GM19467 (cell line): ENCODE measurements around the gene GPC5.
"Not testable (repeated sequence)": the region's sequence is repeated elsewhere in the genome, so short reads cannot be mapped to it uniquely, and the experiment has no call there.

Source experiments
- ATAC-seq: cut with Tn5 transposase; IDR thresholded peaks from one replicate; pipeline ENCODE4 v1.9.1; 2021; ENCODE audit warnings: mild to moderate bottlenecking, moderate library complexity; ENCODE audit not compliant: unreplicated experiment

Gene GPC5

DNA sequence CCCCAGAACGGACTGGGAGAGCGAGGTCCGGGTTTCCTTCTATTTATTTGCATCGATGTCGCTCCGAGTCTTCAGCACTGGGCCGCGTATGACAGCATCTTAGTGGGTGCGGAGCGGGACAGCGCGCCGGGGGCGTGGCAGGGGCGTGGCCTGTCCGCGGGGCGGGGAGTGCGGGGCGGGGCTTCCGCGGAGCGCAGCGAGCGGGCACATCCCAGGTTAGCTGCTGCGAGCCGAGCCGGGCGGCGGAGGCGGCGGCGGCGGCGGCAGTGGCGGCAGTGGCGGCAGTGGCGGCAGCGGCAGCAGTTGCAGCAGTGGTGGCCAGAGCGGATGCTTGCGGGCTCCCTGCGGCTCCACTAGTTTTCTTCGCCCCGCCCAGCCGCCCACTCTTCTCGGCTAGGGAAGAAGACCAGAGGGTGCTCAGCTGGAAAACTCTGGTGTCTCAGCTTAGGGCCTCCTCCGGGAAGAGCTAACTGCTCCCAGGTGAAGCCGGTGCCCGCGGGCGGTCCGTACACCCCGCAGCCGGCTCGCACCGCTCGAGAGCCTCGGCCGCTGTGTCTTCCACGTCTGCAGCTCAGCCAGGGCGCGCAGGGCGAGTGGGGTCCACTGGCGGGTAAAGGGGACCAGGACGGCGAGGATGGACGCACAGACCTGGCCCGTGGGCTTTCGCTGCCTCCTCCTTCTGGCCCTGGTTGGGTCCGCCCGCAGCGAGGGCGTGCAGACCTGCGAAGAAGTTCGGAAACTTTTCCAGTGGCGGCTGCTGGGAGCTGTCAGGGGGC is at the start of gene GPC5:
Gene GPC5 (plus strand): TSS at position 209 of the 776 bp plus-strand sequence.
- peak; percentile 96 for ATAC-seq

DNA sequence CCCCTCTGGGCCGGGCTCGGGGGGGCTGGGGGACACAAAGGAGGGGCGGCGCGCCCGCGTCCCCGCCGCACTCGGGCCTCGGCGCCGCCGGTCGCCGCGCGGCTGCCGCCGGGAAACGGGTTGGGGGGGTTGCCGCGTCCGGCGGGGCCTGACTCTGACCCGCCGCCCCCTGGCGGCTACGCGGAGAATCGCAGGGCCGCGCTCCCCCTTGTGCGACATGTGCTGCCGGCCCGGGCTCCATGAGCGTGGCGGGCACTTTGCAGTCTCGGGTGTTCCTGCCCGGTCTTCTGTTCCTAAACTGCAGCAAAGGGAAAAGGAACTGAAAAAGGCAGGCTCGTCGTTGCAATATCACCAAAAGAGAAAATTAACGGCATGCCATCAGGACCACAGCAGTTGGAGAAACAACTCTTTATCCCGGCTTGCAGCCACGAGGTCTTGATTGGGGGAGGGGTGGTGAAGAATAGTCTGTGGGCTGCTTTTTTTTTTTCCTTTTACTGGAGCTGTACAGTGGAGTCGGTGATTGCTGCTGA is 49.5 kb upstream of the GPC5 start:
- ATAC-seq: peak; percentile 51

DNA sequence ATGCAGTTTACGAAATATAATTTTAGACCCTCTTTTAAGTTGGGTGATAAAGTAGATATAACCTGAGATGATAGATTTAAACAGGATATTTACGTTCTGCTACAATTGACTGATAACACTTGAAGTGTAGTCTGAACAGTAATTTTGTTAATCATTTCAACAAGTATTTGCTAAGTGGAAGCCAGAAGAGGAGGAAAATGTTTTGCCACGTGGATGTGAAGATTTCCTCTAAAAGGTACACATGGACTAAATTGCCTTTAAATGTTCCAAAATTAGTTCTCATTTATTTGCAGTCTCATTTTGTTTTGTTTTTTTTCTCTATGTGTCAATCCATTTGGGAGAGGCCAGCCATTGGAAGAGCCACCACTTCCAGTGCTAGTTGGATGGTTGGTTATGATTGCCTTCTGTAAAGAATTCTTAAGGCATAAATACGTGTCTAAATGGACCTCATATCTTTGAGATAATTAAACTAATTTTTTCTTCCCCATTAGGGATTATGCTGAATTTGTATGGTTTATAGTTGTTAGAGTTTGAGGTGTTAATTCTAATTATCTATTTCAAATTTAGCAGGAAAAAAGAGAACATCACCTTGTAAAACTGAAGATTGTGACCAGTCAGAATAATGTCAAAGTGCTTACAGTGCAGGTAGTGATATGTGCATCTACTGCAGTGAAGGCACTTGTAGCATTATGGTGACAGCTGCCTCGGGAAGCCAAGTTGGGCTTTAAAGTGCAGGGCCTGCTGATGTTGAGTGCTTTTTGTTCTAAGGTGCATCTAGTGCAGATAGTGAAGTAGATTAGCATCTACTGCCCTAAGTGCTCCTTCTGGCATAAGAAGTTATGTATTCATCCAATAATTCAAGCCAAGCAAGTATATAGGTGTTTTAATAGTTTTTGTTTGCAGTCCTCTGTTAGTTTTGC is 48.2 kb upstream of the GPC5 start:
- ATAC-seq: no peak

DNA sequence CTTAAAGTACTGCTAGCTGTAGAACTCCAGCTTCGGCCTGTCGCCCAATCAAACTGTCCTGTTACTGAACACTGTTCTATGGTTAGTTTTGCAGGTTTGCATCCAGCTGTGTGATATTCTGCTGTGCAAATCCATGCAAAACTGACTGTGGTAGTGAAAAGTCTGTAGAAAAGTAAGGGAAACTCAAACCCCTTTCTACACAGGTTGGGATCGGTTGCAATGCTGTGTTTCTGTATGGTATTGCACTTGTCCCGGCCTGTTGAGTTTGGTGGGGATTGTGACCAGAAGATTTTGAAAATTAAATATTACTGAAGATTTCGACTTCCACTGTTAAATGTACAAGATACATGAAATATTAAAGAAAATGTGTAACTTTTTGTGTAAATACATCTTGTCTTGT is 47.3 kb upstream of the GPC5 start:
- ATAC-seq: no peak

DNA sequence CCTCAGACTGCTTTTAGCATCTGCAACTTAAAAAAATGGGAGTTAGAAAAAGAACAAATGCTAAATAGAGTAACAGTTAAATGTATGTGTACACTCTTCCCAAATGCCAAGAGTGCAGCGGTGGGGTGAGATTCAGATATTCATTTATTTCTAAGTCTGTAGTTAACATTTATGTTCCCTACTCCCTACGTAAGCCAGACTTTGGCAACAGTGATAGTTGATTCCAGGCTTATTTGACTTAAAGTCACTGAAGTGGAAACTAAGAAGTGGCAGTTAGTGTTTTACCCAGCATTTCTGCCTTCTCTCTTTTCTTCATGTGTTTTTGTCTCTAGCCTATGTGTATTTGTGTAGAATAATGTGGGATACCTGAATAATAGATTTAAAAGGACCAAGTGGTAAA is 46.4 kb upstream of the GPC5 start:
- ATAC-seq: no peak

DNA sequence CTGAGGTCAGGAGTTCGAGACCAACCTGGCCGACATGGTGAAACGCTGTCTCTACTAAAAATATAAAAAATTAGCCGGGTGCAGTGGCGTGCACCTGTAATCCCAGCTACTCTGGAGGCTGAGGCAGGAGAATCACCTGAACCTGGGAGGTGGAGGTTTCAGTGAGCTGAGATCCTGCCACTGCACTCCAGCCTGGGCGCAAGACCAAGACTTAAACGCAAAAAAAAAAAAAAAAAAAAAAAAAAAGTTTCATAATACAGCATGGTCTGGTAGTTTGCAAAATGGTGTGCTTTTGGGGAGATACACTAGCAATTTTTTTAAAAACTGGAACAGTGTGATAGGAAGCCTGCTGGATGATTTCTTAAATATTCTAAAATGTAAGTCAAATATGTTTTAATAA is 45.5 kb upstream of the GPC5 start:
- ATAC-seq: not testable (repeated sequence)

DNA sequence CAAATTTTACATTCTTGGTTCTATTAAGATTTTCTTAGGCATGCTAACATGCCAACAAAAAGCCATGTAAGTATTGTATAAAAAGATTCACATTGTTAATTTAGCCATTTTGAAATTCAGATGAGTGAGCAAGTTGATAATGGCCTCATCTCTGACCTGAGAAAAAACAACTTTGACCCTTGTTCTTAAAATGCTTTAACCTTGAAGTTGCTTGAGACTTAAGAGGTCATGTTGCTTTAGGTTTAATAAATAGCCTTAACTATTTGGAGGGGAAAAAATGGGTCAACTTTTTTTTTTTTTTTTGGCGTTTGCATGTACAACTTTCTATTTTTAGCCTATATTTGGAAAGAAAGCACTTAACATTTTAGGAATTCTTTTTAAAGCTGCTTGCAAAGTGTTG is 44.9 kb upstream of the GPC5 start:
- ATAC-seq: no peak

DNA sequence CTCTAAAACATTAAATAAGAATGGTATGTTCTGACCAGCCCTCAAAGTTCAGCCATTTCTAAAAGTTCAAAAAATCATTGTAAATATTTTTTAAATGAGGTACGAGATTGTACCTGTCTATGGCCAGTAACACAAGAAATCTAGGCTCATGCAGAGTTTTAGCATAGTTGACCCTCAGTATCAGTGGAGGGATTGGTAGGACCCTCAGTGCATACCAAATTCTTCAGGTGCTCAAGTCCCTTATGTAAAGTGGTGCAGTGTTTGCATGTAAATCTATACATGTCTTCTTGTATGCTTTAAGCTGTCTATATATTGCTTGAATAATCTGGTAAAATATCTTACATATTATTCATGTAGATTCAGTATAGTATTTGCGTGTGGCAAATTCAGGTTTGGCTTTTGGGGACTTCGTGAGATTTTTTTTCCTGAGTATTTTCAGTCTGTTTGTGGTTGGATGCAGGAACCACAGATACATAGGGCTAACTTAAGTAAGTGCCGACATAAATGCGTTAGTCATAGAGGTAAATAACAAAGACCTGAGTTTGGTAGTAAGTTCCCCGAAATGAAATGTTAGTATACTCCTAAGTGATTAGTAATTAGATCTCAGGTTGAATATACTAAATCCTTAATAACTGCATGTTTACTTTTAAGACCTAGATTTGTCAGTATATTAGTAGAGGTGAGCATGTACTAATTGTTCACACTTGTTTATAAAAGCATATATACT is 43.2 kb upstream of the GPC5 start:
- no peak for ATAC-seq

DNA sequence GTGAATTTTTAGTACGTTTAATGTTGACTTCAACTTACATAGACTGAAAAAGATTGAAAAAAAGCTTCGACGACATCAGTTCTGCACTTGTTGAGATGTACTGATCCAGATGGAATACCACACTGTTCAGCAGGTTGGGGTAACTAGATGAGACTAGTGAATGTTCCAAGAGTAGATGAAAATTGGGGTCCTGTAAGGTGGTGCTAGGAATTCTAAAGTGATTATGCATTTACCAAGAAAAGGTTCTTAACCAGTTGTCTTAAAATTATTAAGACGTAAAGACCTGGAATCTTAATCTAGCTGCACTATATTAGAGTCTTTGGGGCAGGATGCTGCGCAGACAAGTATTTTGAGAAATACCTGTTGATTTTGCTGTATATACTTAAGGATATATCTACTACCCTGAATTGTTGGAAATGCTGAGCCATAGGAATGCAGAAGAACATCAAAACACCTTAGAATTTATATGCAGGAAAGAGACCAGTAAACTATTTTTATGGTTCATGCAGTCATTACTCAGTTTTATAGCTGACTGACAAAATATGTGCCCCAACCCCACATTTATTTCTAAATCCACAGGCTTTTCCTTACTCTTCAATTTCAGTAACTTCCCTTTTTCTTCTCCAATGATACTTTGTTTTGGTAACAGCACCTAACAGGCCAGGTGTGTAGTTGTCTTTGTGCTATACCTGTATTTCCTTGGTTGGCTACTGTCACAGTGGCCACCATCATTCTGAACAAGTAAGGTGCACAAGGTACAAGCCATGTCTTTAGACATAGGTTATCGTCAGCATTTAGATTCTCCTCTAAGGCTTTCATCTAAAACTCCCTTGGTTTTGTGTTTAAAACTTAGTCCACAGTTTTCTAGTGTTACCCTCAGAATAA is 42.4 kb upstream of the GPC5 start:
- no peak for ATAC-seq

DNA sequence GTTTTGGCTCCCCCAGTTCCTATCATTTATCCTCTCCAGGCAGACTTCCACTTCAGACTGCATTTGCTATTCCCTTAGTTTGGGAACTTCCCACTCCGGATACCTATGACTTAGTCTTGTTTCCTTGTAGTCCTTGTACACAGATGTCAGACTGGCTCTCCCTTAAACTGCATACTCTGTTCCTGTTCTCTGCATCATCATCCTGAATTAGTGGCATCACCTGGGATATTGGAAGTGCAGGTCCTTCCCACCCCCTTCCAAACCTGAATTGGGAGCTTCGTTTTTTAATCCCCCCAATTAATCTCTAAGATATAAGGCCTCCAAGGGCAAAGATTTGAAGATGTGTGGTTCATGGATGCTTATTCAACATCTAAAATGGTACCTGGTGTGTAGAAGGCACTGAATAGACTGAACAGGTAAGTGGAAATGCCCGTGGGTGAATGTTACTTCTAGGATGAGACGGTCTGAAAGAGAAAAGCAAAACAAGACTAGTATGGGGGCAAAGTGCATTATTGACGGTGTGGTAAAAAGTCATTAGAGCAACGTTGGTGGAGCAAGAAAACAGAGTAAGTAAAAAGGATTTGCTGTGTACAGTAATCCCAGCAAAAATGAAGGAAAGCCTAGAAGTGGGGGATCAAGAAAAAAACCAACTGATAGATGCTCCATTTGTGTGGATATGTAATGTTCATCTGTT is 41.4 kb upstream of the GPC5 start:
- no peak for ATAC-seq

DNA sequence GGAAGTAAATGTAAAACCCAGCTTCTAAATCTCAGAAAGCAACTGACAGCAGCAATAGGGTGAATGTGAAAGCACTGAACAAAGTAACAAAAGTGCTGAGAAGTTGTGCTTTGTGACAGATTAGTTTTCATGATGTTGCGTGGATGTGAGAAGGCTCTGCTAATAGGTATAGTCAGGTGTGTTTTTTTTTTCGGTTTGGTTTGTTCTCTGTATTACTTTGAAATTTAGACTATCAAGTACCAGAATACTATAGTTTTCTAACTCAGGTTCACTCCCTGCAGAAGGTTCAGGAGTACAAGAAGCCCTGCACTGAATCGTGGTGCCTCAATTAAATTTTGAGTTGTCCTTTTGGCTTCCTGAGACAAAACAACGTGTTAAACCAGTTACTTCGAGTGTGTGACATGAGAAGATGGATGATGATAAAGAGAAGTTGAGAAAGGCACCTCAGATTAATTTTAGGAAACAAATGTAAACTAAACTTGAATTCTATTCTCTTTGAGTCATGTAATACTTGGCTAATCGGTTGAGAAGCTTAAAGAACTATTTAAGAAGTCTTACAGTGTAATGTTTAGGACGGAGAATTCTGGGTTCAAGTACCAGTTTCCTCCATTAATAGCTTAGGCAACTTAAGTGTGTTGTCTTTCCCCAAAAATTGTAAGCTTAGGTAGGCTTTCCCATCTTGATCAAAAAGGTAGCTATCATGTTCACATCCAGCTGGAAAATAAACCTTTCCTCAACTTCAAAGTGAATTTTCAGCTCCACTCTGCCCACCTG is 40.6 kb upstream of the GPC5 start:
- no peak for ATAC-seq

DNA sequence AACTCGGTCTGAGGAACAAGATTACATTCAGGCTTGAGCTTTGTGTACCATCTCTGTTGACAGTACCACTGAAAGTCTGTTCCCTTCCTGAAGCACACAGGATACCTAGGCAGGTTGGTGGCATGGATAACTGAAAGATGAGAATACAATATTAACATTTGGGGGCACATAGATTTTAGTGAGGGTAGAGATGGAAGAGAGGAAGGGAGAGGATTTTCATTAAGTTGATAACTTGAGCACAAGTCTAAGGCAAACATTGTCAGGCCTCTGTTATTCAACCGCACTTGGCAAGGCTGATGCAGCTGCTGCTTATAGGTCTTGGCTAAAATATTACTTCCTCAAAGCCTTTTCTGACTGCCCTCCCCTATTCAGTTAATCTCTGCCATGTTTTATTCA is 40.0 kb upstream of the GPC5 start:
- ATAC-seq: no peak

DNA sequence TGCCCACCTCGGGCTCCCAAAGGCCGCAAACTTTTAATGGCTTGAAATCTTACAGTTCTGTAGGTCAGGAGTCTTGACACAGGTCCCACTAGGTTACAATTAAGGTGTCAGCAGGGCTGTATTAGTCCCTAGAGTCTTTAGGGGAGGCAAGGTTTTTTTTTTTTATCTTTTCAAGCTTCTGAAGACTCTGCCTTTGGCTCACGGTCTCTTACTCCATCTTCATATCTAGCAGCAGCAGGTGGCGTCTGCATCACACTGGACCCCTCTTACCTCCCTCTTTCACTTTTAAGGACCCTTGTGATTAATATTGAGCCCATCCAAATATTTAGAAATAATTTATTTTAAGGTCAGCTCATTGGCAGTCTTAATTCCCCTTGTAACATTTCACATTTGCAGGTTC is 39.3 kb upstream of the GPC5 start:
- ATAC-seq: no peak

DNA sequence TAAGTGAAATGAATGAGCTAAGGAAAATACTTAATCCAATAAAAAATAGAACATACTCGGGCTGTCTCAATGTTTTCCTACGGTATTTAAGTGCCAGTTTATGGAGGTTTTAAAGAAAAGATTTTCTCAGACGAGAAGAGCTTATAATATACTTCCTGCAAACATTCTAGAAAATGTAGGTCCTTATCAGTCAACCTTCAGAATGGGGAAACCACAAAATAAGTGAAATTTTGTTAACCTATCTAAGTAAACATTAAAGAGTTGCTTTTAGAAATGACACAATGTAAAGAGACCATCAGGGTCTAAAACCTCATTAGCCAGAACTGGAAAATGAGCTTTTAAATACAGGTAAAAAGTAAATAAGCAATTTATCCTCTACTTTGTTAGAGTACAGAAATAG is 38.8 kb upstream of the GPC5 start:
- no peak for ATAC-seq

DNA sequence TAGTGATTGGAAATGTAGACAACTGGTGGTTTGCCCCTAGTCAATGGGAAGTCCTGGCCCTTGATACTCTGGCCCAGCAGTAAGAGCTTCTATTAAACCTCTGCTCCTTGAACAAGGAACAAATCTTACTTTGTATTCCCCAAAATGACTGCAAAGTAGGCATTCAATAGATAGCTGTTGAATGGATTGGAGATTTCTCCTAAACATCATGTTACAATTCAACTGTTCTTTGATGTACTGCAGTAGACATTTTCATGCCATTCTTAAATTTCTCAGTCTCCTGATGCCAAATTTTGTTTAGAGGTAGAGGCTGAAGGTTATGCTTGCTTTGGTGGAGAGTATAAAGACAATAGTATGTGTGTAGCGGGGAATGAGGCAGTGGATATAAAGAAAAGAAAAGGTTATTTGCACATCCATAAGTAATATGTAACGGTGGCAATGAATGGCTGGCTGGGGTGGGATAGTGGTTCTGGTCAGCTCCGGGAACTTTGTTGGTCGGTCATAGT is 38.1 kb upstream of the GPC5 start:
- no peak for ATAC-seq

DNA sequence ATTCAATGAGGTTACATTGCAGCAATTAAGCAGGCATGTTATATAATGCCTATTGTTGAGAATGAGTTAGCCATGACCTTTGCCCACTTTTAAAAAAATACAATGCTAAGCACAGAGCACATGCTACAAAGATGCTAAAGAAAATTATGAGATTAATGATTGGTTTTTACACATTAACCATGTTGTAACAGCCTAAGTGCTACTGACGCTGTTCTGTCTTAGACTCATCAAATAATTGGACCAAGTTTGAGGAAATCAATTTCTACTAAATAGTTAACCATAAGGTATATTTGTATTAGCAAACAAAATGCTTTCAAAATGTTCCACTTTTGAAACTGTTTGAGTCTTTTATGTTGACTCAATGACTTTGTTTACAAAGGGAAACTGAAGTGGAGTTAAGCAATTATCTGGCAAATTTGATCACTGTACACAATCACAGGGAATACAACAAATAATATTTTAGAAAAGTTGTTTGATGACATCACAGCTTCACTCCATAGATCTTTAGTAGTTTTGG is 36.6 kb upstream of the GPC5 start:
- ATAC-seq: no peak

DNA sequence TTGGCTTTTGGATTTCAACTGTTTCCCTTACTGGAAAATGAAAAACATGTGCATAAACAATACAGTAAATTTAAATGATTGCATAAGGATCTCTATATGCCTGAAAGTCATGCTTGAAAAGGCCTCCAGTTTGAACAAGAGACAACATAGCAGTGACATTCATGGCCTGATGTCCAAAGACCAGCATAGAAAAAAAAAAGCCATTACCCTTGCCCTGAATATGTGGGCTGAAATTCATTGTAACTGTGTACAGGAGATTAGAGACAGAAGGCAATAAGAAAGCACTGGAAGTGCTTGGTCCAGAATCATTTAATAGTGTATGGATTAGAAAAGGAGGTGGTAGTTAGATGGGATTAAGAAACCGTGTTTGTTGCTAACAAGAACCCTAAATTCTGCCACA is 35.5 kb upstream of the GPC5 start:
- ATAC-seq: no peak

DNA sequence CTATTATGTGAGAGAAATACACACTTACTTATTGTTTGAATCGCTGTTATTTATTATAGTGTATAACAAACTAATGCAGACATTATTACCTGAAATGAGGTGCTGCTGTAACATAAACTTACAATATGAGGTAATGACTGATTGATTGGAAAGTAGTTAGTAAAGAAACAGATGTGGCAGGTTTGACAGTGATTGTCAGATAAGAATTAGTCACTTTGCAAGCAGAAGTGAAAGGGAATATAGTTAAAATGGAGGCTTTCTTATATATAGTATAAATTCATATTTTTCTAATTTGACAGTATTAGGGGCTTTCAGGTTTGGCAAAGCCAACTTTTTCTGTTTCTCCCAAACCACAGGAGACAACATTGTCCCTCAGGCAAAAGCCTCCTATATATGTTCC is 30.3 kb upstream of the GPC5 start:
- no peak for ATAC-seq
